SH-SY5Y (cell line): ENCODE data around the gene ARHGAP21.

Experiments used
- GATA2 ChIP-seq: IDR thresholded peaks from 2 replicates; pipeline ENCODE4 v1.6.1; 2011; ENCODE audit warnings: mild to moderate bottlenecking, low read depth, low read length
- GATA3 ChIP-seq: IDR thresholded peaks from 2 replicates; pipeline ENCODE4 v1.6.1; 2011; ENCODE audit warnings: low read depth, mild to moderate bottlenecking, low read length, moderate library complexity

DNA sequence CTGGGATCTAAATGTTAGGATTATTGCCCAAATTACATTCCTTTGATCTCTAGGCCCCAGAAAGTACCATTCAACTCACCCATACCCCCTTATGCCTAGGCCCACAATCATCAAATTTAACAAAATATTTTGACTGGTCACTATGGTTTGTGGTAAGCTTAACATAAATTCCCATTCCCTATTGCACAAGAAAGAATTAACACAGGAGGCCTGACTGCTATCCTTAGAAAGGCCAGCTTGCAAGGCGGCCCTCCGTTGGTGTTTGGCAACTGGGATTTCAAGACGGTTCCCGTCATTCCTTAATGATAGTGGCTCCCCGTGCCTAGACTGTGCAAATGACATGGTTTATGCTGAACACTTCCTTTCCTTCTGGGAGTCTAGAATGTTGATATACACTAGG, 29.6 kb downstream of the ARHGAP21 start:
- TF ChIP-seq GATA2: no peak
- no peak for TF ChIP-seq GATA3
